Stomach (tissue), 9 donors: ENCODE results near the gene LENEP. TPM values are rescaled to one million over a fixed set of nuclear protein-coding genes. Genes with fewer than 3 reads are reported as not detected.
"Not testable (repeated sequence)": the region's sequence is repeated elsewhere in the genome, so short reads cannot be mapped to it uniquely, and the experiment has no call there.

Experiments used
- DNase-seq, 2 donors: peaks; one replicate each; pipeline versions ENCODE4 v3.0.0 to v3.0.0-alpha.2; 2013 to 2019
- H3K27ac ChIP-seq, 5 donors: fragments of 200-600 bp in 4 of 5; sonication (generic) in 4 of 5; one replicate each; pipeline ENCODE4 v1.5.1; 2013 to 2019; ENCODE audit warnings: mild to moderate bottlenecking in 1 of 5, moderate library complexity in 1 of 5
- H3K27me3 ChIP-seq, 3 donors: fragments of 200-600 bp; sonication (generic); one replicate each; pipeline ENCODE4 v1.5.1; 2017 to 2019; ENCODE audit warnings: mixed run types in 1 of 3
- H3K36me3 ChIP-seq, 4 donors: fragments of 200-600 bp; sonication (generic); 1 replicate in 3 of 4; 2 replicates in 1 of 4; pipeline ENCODE4 v1.5.1; 2016 to 2019
- H3K4me1 ChIP-seq, 4 donors: fragments of 200-600 bp; sonication (generic); one replicate each; pipeline ENCODE4 v1.5.1; 2016 to 2019
- H3K4me3 ChIP-seq, 4 donors: fragments of 200-600 bp; sonication (generic) in 3 of 4; one replicate each; pipeline ENCODE4 v1.5.1; 2016 to 2019; ENCODE audit warnings: mild to moderate bottlenecking in 1 of 4
- H3K9me3 ChIP-seq, 4 donors: fragments of 200-600 bp; sonication (generic); one replicate each; pipeline ENCODE4 v1.5.1; 2016 to 2019
- CTCF ChIP-seq, 7 experiments: fragments of 450-650 bp in 4 of 7; fragments of 200-600 bp in 3 of 7; sonication (generic) in 3 of 7; IDR thresholded peaks; one replicate each; pipeline ENCODE4 v1.5.1; 2016 to 2019; ENCODE audit warnings: antibody characterized with exemption in 7 of 7, control low read depth in 2 of 7, mild to moderate bottlenecking in 1 of 7
- EP300 ChIP-seq: sonication (generic); formaldehyde crosslinking; IDR thresholded peaks from one replicate; pipeline ENCODE4 v1.6.1; 2017; ENCODE audit warnings: antibody characterized with exemption
- POLR2A ChIP-seq, 4 donors: fragments of 450-650 bp; IDR thresholded peaks; one replicate each; pipeline ENCODE4 v1.6.1; 2016; ENCODE audit warnings: antibody characterized with exemption in 4 of 4, control low read depth in 2 of 4, mild to moderate bottlenecking in 1 of 4, moderate library complexity in 1 of 4
- POLR2AphosphoS5 ChIP-seq, 3 donors: sonication (generic); formaldehyde crosslinking; IDR thresholded peaks; one replicate each; pipeline ENCODE4 v1.6.1; 2016; ENCODE audit warnings: antibody characterized with exemption in 3 of 3
- WGBS, 5 donors: extraction: QIAGEN DNeasy Blood & Tissue Kit in 3 of 5; methylation state at CpG; one replicate each; pipeline versions ENCODE4 v1.1.5 to v1.1.7; 2013 to 2018; 5-methylcytosine and 5-hydroxymethylcytosine counted together
- intact Hi-C: fragments of 100-400 bp; cut with DNase I; formaldehyde crosslinking; loops from one replicate; pipeline ENCODE4 v1.15.1; 2023; ENCODE audit warnings: low total_unique reads
- polyA plus RNA-seq, 3 donors: library from polyadenylated mRNA; stranded (reverse); fragments of 200-250 nt; gene quantifications; one replicate each; pipeline ENCODE4 v1.2.3, GENCODE V29; 2013
- total RNA-seq, 5 donors: library from RNA; depleted of rRNA; stranded (reverse); fragments of >200 nt; gene quantifications; one replicate each; pipeline versions ENCODE4 v1.1.0 to v1.2.3, GENCODE V29; 2014 to 2016
- donor health status: healthy with polysubstance abuse.
- donor health status: Bipolar disorder and iron deficiency.
- donor health status: healthy.

LENEP gene
- total and polyA plus RNA-seq, 8 donors = 1.1 to 11.6 TPM; not detected in 6

DNA sequence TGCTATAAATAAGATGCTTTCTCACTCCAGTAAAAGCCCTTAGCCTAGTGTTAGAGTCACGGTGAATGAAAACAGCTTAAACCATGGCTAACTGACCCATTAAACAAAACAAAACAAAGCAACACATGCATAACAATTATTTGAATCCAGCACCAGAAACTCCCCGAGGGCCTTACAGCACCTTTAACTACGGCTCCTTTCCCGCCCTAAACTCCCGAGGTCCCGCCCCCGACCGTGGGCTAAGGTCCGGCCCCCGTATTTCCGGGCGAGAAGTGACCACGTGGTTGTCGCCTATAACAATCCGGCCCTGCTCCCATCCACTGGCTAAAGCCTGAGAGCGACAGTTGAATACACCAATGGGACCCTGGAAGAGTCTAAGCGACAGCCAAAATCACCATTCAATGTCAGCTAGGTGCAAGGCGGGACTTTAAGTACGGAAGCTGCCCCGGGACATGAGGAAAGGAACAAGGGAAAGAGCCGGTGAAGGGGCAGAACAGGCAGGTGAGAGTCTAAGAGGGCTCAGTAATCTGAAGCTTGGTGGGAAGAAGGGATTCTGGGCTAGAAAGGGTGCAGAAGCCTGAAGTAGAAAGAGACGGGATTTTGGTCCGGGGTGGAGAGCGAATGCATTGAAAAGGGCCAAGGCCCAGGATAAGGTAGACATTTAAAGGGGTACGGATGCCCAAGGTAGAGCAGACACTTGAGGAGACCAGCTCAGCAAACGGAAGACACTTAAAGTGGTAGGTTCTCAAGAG lies 10.3 kb upstream of the LENEP start, which contains the start of gene FLAD1:
Gene FLAD1 (plus strand): TSS at position 448 of the 752 bp plus-strand sequence. CDS start 351 bp downstream, outside the sequence.
- whole genome bisulfite sequencing, 5 donors = 0 to 1% (median 0%) methylated on average over 26 of the region's 26 CpGs
- peak; percentile 97 to 99 for DNase-seq
- peak within 1 kb of the TSS; percentile 69 to 79 (median 72) for H3K4me3 ChIP-seq
- no peak for TF ChIP-seq CTCF (IDR thresholded peaks at IDR 0.05)
- peak in 1 of 4 donors; percentile 50 for TF ChIP-seq POLR2A (IDR thresholded peaks at IDR 0.05)
- no peak for TF ChIP-seq EP300
- peak; percentile 54 to 84 (median 64) for TF ChIP-seq POLR2AphosphoS5 (IDR thresholded peaks at IDR 0.05)
- H3K27ac ChIP-seq = peak within 1 kb of the TSS; percentile 52 to 86 (median 80)
- H3K4me1 ChIP-seq = peaks cover 16 to 39% (median 29%) of the 10 kb centered on the region in 4 donors
- peaks cover 7 to 34% (median 25%) of the 10 kb centered on the region in 4 donors for H3K36me3 ChIP-seq
- H3K9me3 ChIP-seq = no peaks in the 10 kb centered on the region
- H3K27me3 ChIP-seq = no peaks in the 10 kb centered on the region
- intact Hi-C loops = no loop called here

- 10 to 15% (median 13%) methylated on average over 16 to 17 of the region's 17 CpGs for WGBS, 5 donors
- H3K27ac ChIP-seq = peak overlapping the region in 4 of 5 donors; percentile 79 to 86 (median 80)
These were observed 9.5 kb upstream of the LENEP start for GRCh38 chr1:154983776-154984466.

DNA sequence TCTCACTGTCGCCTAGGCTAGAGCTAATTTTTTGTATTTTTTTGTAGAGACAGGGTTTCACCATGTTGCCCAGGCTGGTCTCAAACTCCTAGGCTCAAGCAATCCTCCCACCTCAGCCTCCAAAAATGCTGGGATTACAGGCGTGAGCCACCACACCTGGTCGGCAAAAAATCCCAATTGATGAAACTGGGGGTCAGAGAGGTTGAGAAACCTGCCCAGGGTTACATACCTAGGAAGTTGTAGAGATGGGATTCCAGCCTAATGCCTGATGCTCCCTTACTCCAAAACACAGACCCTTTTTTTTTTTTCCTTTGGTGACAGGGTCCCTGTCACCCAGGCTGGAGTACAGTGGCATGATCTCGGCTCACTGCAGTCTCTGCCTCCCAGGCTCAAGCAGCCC lies 6.7 kb upstream of the LENEP start:
- H3K27me3 ChIP-seq, DNase-seq, H3K27ac ChIP-seq, H3K9me3 ChIP-seq, intact Hi-C loops, H3K4me3 ChIP-seq: not testable (repeated sequence)
- peaks cover 19 to 51% (median 47%) of the 10 kb centered on the region in 4 donors for H3K36me3 ChIP-seq
- H3K4me1 ChIP-seq = peaks cover 16 to 47% (median 33%) of the 10 kb centered on the region in 4 donors
- WGBS, 5 donors = 87 to 91% (median 90%) methylated on average over 4 of the region's 4 CpGs

More at GRCh38 chr1:154983776-154984466, 9.5 kb upstream of the LENEP start:
- intact Hi-C loops = no loop called here
- no peak for DNase-seq
- no peaks in the 10 kb centered on the region for H3K27me3 ChIP-seq
- H3K4me3 ChIP-seq = peak overlapping the region; percentile 69 to 79 (median 72)
- TF ChIP-seq POLR2A (IDR thresholded peaks at IDR 0.05) (no peak), POLR2AphosphoS5 (IDR thresholded peaks at IDR 0.05) (no peak), EP300 (no peak), CTCF (IDR thresholded peaks at IDR 0.05) (no peak)
- peaks cover 13 to 37% (median 28%) of the 10 kb centered on the region in 4 donors for H3K36me3 ChIP-seq
- H3K4me1 ChIP-seq = peaks cover 16 to 44% (median 30%) of the 10 kb centered on the region in 4 donors
- no peaks in the 10 kb centered on the region for H3K9me3 ChIP-seq

DNA sequence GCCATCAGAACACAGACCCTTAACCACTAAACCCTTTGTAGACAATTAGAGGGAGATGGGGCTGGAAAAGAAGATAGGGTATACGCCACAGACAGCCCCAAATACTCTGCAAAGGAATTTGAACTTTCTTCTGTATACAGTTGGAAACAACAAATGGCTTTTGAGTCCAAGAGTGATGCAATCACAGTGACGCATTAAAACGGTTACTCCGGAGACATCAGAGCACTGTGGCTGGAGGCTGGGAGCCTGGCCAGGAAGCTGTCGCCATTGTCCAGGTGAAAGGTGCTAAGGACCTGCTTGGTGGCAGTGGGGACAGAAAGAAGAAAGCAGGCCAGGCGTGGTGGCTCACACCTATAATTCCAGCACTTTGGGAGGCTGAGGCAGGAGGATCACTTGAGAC lies 6.1 kb upstream of the LENEP start:
- Histone ChIP-seq H3K4me3 (no peak overlapping the region), H3K27me3 (no peaks in the 10 kb centered on the region), H3K36me3 (peaks cover 19 to 55% (median 49%) of the 10 kb centered on the region in 4 donors), H3K9me3 (no peaks in the 10 kb centered on the region), H3K27ac (no peak overlapping the region), H3K4me1 (peaks cover 16 to 41% (median 29%) of the 10 kb centered on the region in 4 donors)
- DNase-seq = no peak
- 61 to 73% (median 64%) methylated on average over 6 of the region's 6 CpGs for WGBS, 5 donors
- TF ChIP-seq POLR2AphosphoS5 (IDR thresholded peaks at IDR 0.05) (no peak), CTCF (IDR thresholded peaks at IDR 0.05) (no peak), EP300 (no peak), POLR2A (IDR thresholded peaks at IDR 0.05) (no peak)
- intact Hi-C loops = no loop called here
